H1 (cell line): ENCODE data around the gene LRRC40. TPM values are rescaled to one million over a fixed set of nuclear protein-coding genes. Genes with fewer than 3 reads are reported as not detected.

Experiments
- CTCF ChIA-PET: fragments of 300-600 bp; sonication (Branson Sonifier 250); formaldehyde crosslinking; loops from one replicate; lab custom pipeline; 2021; ENCODE audit not compliant: partially characterized antibody; lab: Charles Lee
- POLR2A ChIA-PET: fragments of 300-600 bp; sonication (Branson Sonifier 250); formaldehyde crosslinking; loops from one replicate; lab custom pipeline; 2021; ENCODE audit warnings: inconsistent platforms; ENCODE audit not compliant: partially characterized antibody; lab: Charles Lee
- DNase-seq, 2 experiments: peaks; one replicate each; pipeline versions ENCODE4 v3.0.0 to v3.0.0-alpha.2; 2010 to 2022; ENCODE audit warnings: low spot score in 2 of 2, low read depth in 1 of 2, mixed read lengths in 1 of 2
- FAIRE-seq: peaks from 2 replicates; lab custom pipeline; 2011; peaks lifted over from hg19 to GRCh38; lab: Jason Lieb, UNC
- H2AFZ ChIP-seq: 2 replicates; pipeline ENCODE4 v1.8.1; 2012; ENCODE audit warnings: low read length, inconsistent platforms
- H2AK5ac ChIP-seq: 2 replicates; pipeline ENCODE4 v1.6.1; 2013; ENCODE audit warnings: low read depth, low read length
- H2BK120ac ChIP-seq: replicated peaks from 2 replicates; pipeline ENCODE3; 2013; ENCODE audit warnings: low read depth, low read length, inconsistent platforms
- H2BK12ac ChIP-seq: 2 replicates; pipeline ENCODE4 v1.6.1; 2013; ENCODE audit warnings: low read depth, low read length
- H2BK15ac ChIP-seq: 2 replicates; pipeline ENCODE4 v1.6.1; 2013; ENCODE audit warnings: low read length
- H2BK20ac ChIP-seq: 2 replicates; pipeline ENCODE4 v1.6.1; 2013; ENCODE audit warnings: low read length
- H2BK5ac ChIP-seq: 2 replicates; pipeline ENCODE4 v1.6.1; 2013; ENCODE audit warnings: low read depth, low read length
- H3K14ac ChIP-seq: 2 replicates; pipeline ENCODE4 v1.6.1; 2013; ENCODE audit warnings: inconsistent platforms; ENCODE audit not compliant: insufficient read length
- H3K18ac ChIP-seq: 2 replicates; pipeline ENCODE4 v1.6.1; 2013; ENCODE audit warnings: low read length; ENCODE audit errors: extremely low read depth
- H3K23ac ChIP-seq: 2 replicates; pipeline ENCODE4 v1.6.1; 2013; ENCODE audit warnings: inconsistent platforms; ENCODE audit not compliant: insufficient read length
- H3K23me2 ChIP-seq: 2 replicates; pipeline ENCODE4 v1.6.1; 2013; ENCODE audit warnings: low read depth, low read length
- H3K27ac ChIP-seq: 2 replicates; pipeline ENCODE4 v1.6.1; 2011; ENCODE audit warnings: low read depth, low read length, inconsistent platforms
- H3K27me3 ChIP-seq, 4 experiments: replicated peaks in 1 of 4; 1 replicate in 1 of 4; 2 replicates in 3 of 4; pipeline versions ENCODE4 v1.6.1 to v1.8.1; 2011 to 2013; ENCODE audit warnings: low read length in 3 of 4, mild to moderate bottlenecking in 3 of 4, inconsistent platforms in 2 of 4, mixed read lengths in 2 of 4, moderate library complexity in 1 of 4; ENCODE audit not compliant: control insufficient read depth in 3 of 4, insufficient read depth in 3 of 4; ENCODE audit errors: extremely low read depth in 1 of 4
- H3K36me3 ChIP-seq, 4 experiments: 2 replicates each; pipeline versions ENCODE4 v1.6.1 to v1.8.1; 2011 to 2013; ENCODE audit warnings: mild to moderate bottlenecking in 4 of 4, low read length in 3 of 4, moderate library complexity in 2 of 4, control low read depth in 1 of 4, inconsistent platforms in 1 of 4; ENCODE audit not compliant: insufficient read depth in 4 of 4, control insufficient read depth in 2 of 4
- H3K4ac ChIP-seq: replicated peaks from 2 replicates; pipeline ENCODE3; 2013; ENCODE audit warnings: low read length, low read depth, mixed read lengths, inconsistent platforms; ENCODE audit not compliant: insufficient read length
- H3K4me1 ChIP-seq, 4 experiments: replicated peaks in 1 of 4; 1 replicate in 1 of 4; 2 replicates in 3 of 4; pipeline versions ENCODE4 v1.6.1 to v1.8.1; 2011 to 2013; ENCODE audit warnings: low read length in 3 of 4, inconsistent platforms in 2 of 4, mixed read lengths in 1 of 4; ENCODE audit not compliant: insufficient read depth in 4 of 4, control insufficient read depth in 3 of 4
- H3K4me2 ChIP-seq, 2 experiments: 2 replicates each; pipeline versions ENCODE4 v1.6.1 to v1.8.1; 2011 to 2013; ENCODE audit warnings: low read depth in 2 of 2, low read length in 2 of 2, control low read depth in 1 of 2, inconsistent platforms in 1 of 2, mild to moderate bottlenecking in 1 of 2; ENCODE audit not compliant: insufficient read depth in 1 of 2
- H3K4me3 ChIP-seq, 4 experiments: fragments of 200-600, 300-600 bp in 1 of 4; sonication (generic), shearing (Covaris generic), sonication (Bioruptor Twin) in 1 of 4; 2 replicates each; pipeline versions ENCODE4 v1.5.1 to v1.8.1; 2011 to 2016; ENCODE audit warnings: low read length in 4 of 4, low read depth in 3 of 4, control low read depth in 2 of 4, inconsistent platforms in 2 of 4, mild to moderate bottlenecking in 2 of 4, mixed read lengths in 1 of 4, moderate library complexity in 1 of 4; ENCODE audit not compliant: insufficient read depth in 2 of 4; ENCODE audit errors: extremely low read depth in 1 of 4
- H3K56ac ChIP-seq: replicated peaks from 2 replicates; pipeline ENCODE3; 2013; ENCODE audit warnings: low read depth, mild to moderate bottlenecking, mixed read lengths, low read length, inconsistent platforms; ENCODE audit not compliant: insufficient read length
- H3K79me1 ChIP-seq: 2 replicates; pipeline ENCODE4 v1.6.1; 2013; ENCODE audit warnings: low read depth, low read length, control low read depth
- H3K79me2 ChIP-seq, 2 experiments: 2 replicates each; pipeline versions ENCODE4 v1.6.1 to v1.8.1; 2012 to 2013; ENCODE audit warnings: low read length in 2 of 2, mild to moderate bottlenecking in 2 of 2, inconsistent platforms in 1 of 2; ENCODE audit not compliant: insufficient read depth in 2 of 2, control insufficient read depth in 1 of 2
- H3K9ac ChIP-seq, 4 experiments: replicated peaks in 1 of 4; 1 replicate in 1 of 4; 2 replicates in 3 of 4; pipeline versions ENCODE4 v1.6.1 to v1.8.1; 2011 to 2013; ENCODE audit warnings: low read depth in 3 of 4, low read length in 3 of 4, control low read depth in 2 of 4, mild to moderate bottlenecking in 2 of 4, moderate library complexity in 2 of 4, inconsistent platforms in 1 of 4; ENCODE audit errors: extremely low read depth in 1 of 4
- H3K9me3 ChIP-seq, 2 experiments: 2 replicates each; pipeline versions ENCODE4 v1.6.1 to v1.8.1; 2012 to 2013; ENCODE audit warnings: mild to moderate bottlenecking in 2 of 2, moderate library complexity in 2 of 2, control low read depth in 1 of 2, inconsistent platforms in 1 of 2, low read depth in 1 of 2, low read length in 1 of 2, mixed read lengths in 1 of 2; ENCODE audit not compliant: insufficient read depth in 2 of 2
- H4K20me1 ChIP-seq, 2 experiments: replicated peaks in 1 of 2; 2 replicates each; pipeline versions ENCODE3 to v1.8.1; 2011 to 2013; ENCODE audit warnings: inconsistent platforms in 2 of 2, low read length in 2 of 2, mild to moderate bottlenecking in 1 of 2; ENCODE audit not compliant: insufficient read depth in 2 of 2, control insufficient read depth in 1 of 2
- H4K5ac ChIP-seq: 2 replicates; pipeline ENCODE4 v1.6.1; 2013; ENCODE audit warnings: low read length, low read depth, mixed read lengths, inconsistent platforms; ENCODE audit not compliant: insufficient read length
- H4K8ac ChIP-seq: 2 replicates; pipeline ENCODE4 v1.8.0; 2013; ENCODE audit warnings: mild to moderate bottlenecking, moderate library complexity, low read length, inconsistent platforms; ENCODE audit not compliant: insufficient read depth; ENCODE audit errors: extremely low read depth
- H4K91ac ChIP-seq: replicated peaks from 2 replicates; pipeline ENCODE3; 2013; ENCODE audit warnings: low read length, mixed read lengths, inconsistent platforms; ENCODE audit not compliant: insufficient read length
- TCF12 ChIP-seq: IDR thresholded peaks from 2 replicates; pipeline ENCODE4 v1.6.1; 2011; ENCODE audit warnings: low read depth, mild to moderate bottlenecking, low read length
- WGBS, 2 experiments: shearing (Covaris generic) in 1 of 2; methylation state at CpG; one replicate each; pipeline versions ENCODE4 v1.1.6 to v1.1.7; 2013 to 2015; ENCODE audit warnings: low lambda C conversion rate in 2 of 2, mixed read lengths in 2 of 2, inconsistent platforms in 1 of 2, low coverage in 1 of 2, missing lambda C conversion rate in 1 of 2; ENCODE audit not compliant: insufficient replicate concordance in 2 of 2, insufficient coverage in 1 of 2, insufficient read length in 1 of 2; ENCODE audit errors: extremely low coverage in 1 of 2, missing lambda C conversion rate in 1 of 2; 5-methylcytosine and 5-hydroxymethylcytosine counted together
- polyA plus RNA-seq, 7 experiments: library from polyadenylated mRNA; depleted of rRNA in 3 of 7; stranded (reverse) in 5 of 7; unstranded in 2 of 7; fragments of >200 nt in 5 of 7; fragments of 200-250 nt in 2 of 7; gene quantifications; 1 replicate in 5 of 7; 2 replicates in 1 of 7; 4 replicates in 1 of 7; pipeline versions ENCODE4 v1.2.1 to v1.2.3, GENCODE V29; 2011 to 2013; ENCODE audit warnings: missing spikeins in 2 of 7, mixed read lengths in 2 of 7
- total RNA-seq: library from RNA; stranded (reverse); fragmentation: NEBNext Ultra II Directional; extraction: Animal tissue kit (Norgen Biotek cat#: 25700); gene quantifications from 2 replicates; pipeline ENCODE4 v1.2.1, GENCODE V29; 2021

Gene LRRC40
- total and polyA plus RNA-seq, 2 of the 8 experiments (the other 6 are each of a cell fraction or from before 2014, with no cell fraction given): 13.4 to 30.8 TPM

- H2BK5ac ChIP-seq: no peak overlapping the region
- no peak for TF ChIP-seq TCF12
- 93% methylated on average over 7 of the region's 7 CpGs; no CpG with 5 or more reads in 1 of the 2 experiments for WGBS, 2 experiments
- peaks cover 0 to 3% (median 0%) of the 10 kb centered on the region in 4 experiments; a peak in 1 of 7 replicates for H3K4me1 ChIP-seq
- no peak overlapping the region for H3K4me2 ChIP-seq
- H4K91ac ChIP-seq: no peak overlapping the region
- ChIA-PET POLR2A (interaction anchor here (2.1 to 8.5 kb wide), 2 partner anchors 12 to 19 kb away, joined by 6 to 67 read pairs; partner anchors contain the start of gene SRSF11), CTCF (interaction anchor here (1.0 to 1.7 kb wide), 2 partner anchors 12 to 55 kb away, joined by 3 to 4 read pairs; no protein-coding TSS in a partner anchor)
- no peak overlapping the region for H2BK15ac ChIP-seq
- peaks cover 0 to 8% (median 1%) of the 10 kb centered on the region in 4 experiments; a peak in 3 of 8 replicates for H3K36me3 ChIP-seq
- H3K4me3 ChIP-seq: no peak overlapping the region
- H2AFZ ChIP-seq: no peak overlapping the region
- FAIRE-seq (no peak), DNase-seq (no peak)
- H3K56ac ChIP-seq: no peak overlapping the region
- H2AK5ac ChIP-seq: no peak overlapping the region
- no peak overlapping the region for H3K27ac ChIP-seq
- no peak overlapping the region for H2BK120ac ChIP-seq
- no peaks in the 10 kb centered on the region for H4K20me1 ChIP-seq
- 0 out of 2 replicates have a peak, but pooled peaks cover 1% of the 10 kb centered on the region for H3K23me2 ChIP-seq
- H3K27me3 ChIP-seq: no peaks in the 10 kb centered on the region
- no peak overlapping the region for H3K4ac ChIP-seq
- H2BK20ac ChIP-seq: no peak overlapping the region
- H3K9ac ChIP-seq: no peak overlapping the region
- H4K5ac ChIP-seq: no peak overlapping the region
- no peak overlapping the region for H3K14ac ChIP-seq
- no peak overlapping the region for H3K23ac ChIP-seq
- no peak overlapping the region for H4K8ac ChIP-seq
- peaks cover 10 to 96% of the 10 kb centered on the region in 2 experiments for H3K79me2 ChIP-seq
- no peak overlapping the region for H2BK12ac ChIP-seq
- H3K9me3 ChIP-seq: no peaks in the 10 kb centered on the region
- H3K18ac ChIP-seq: no peak overlapping the region
- peaks cover 4% of the 10 kb centered on the region; the same call in 1 of the 2 replicates for H3K79me1 ChIP-seq
Observed at GRCh38 chr1:70208292-70208691, 2.9 kb upstream of the LRRC40 start.
